Liver (tissue), 9 donors: Measurements from ENCODE around the gene PPP1CC. TPM values are rescaled to one million over a fixed set of nuclear protein-coding genes. Genes with fewer than 3 reads are reported as not detected.

Experiments
- DNase-seq: peaks from one replicate; pipeline ENCODE4 v3.0.0-alpha.2; 2017; ENCODE audit warnings: low spot score
- H3K27ac ChIP-seq, 2 donors: one replicate each; pipeline ENCODE4 v1.7.0; 2013; ENCODE audit warnings: inconsistent platforms in 2 of 2, low read length in 2 of 2, control low read depth in 1 of 2, low read depth in 1 of 2, mild to moderate bottlenecking in 1 of 2
- H3K27me3 ChIP-seq, 4 donors: one replicate each; pipeline versions ENCODE4 v1.6.1 to v1.7.0; 2013; ENCODE audit warnings: low read length in 3 of 4, inconsistent platforms in 1 of 4, mild to moderate bottlenecking in 1 of 4, moderate library complexity in 1 of 4; ENCODE audit not compliant: control insufficient read depth in 4 of 4, insufficient read depth in 4 of 4
- H3K36me3 ChIP-seq, 4 donors: one replicate each; pipeline versions ENCODE4 v1.6.1 to v1.7.0; 2013; ENCODE audit warnings: low read length in 3 of 4, mild to moderate bottlenecking in 3 of 4, low read depth in 1 of 4, moderate library complexity in 1 of 4; ENCODE audit not compliant: control insufficient read depth in 4 of 4, insufficient read depth in 3 of 4
- H3K4me1 ChIP-seq, 4 donors: one replicate each; pipeline versions ENCODE4 v1.6.1 to v1.7.0; 2013; ENCODE audit warnings: low read length in 3 of 4, mild to moderate bottlenecking in 3 of 4, moderate library complexity in 1 of 4; ENCODE audit not compliant: control insufficient read depth in 4 of 4, insufficient read depth in 4 of 4
- H3K4me3 ChIP-seq, 3 donors: one replicate each; pipeline versions ENCODE4 v1.6.1 to v1.7.0; 2013; ENCODE audit warnings: low read length in 3 of 3, control low read depth in 1 of 3, low read depth in 1 of 3, mild to moderate bottlenecking in 1 of 3
- H3K9ac ChIP-seq, 2 donors: one replicate each; pipeline ENCODE4 v1.7.0; 2013; ENCODE audit warnings: low read length in 2 of 2, mild to moderate bottlenecking in 2 of 2, moderate library complexity in 2 of 2, control low read depth in 1 of 2, low read depth in 1 of 2
- H3K9me3 ChIP-seq, 4 donors: one replicate each; pipeline versions ENCODE4 v1.6.1 to v1.7.0; 2013; ENCODE audit warnings: low read length in 3 of 4; ENCODE audit not compliant: control insufficient read depth in 4 of 4
- EGR1 ChIP-seq, 2 donors: IDR thresholded peaks; 2 replicates each; pipeline ENCODE4 v1.6.1; 2016 to 2018; ENCODE audit warnings: antibody characterized with exemption in 2 of 2, low read depth in 2 of 2
- FOXA1 ChIP-seq: IDR thresholded peaks from 2 replicates; pipeline ENCODE4 v1.6.1; 2016; ENCODE audit warnings: antibody characterized with exemption
- FOXA2 ChIP-seq: IDR thresholded peaks from 2 replicates; pipeline ENCODE4 v1.6.1; 2016; ENCODE audit warnings: antibody characterized with exemption
- GABPA ChIP-seq, 2 donors: IDR thresholded peaks in 1 of 2; conservative IDR thresholded peaks in 1 of 2; 2 replicates each; pipeline ENCODE4 v1.6.1; 2016; ENCODE audit warnings: antibody characterized with exemption in 2 of 2, mild to moderate bottlenecking in 1 of 2, moderate library complexity in 1 of 2
- HNF4A ChIP-seq, 2 donors: conservative IDR thresholded peaks; 2 replicates each; pipeline ENCODE4 v1.6.1; 2016; ENCODE audit warnings: antibody characterized with exemption in 2 of 2, mild to moderate bottlenecking in 2 of 2
- HNF4G ChIP-seq: IDR thresholded peaks from 2 replicates; pipeline ENCODE4 v1.6.1; 2016; ENCODE audit warnings: antibody characterized with exemption
- JUND ChIP-seq, 2 donors: IDR thresholded peaks; 2 replicates each; pipeline ENCODE4 v1.6.1; 2016; ENCODE audit warnings: antibody characterized with exemption in 2 of 2
- NR2F2 ChIP-seq: IDR thresholded peaks from 2 replicates; pipeline ENCODE4 v1.6.1; 2016; ENCODE audit warnings: antibody characterized with exemption
- RAD21 ChIP-seq, 2 donors: IDR thresholded peaks; 2 replicates each; pipeline ENCODE4 v1.6.1; 2016; ENCODE audit warnings: antibody characterized with exemption in 2 of 2, mild to moderate bottlenecking in 2 of 2
- RXRA ChIP-seq, 2 donors: IDR thresholded peaks; 2 replicates each; pipeline ENCODE4 v1.6.1; 2017 to 2018; ENCODE audit warnings: antibody characterized with exemption in 2 of 2, mild to moderate bottlenecking in 1 of 2
- SP1 ChIP-seq: IDR thresholded peaks from 2 replicates; pipeline ENCODE4 v1.6.1; 2018; ENCODE audit warnings: antibody characterized with exemption, mild to moderate bottlenecking
- TAF1 ChIP-seq: conservative IDR thresholded peaks from 2 replicates; pipeline ENCODE4 v1.6.1; 2016; ENCODE audit warnings: antibody characterized with exemption, mild to moderate bottlenecking
- YY1 ChIP-seq: IDR thresholded peaks from 2 replicates; pipeline ENCODE4 v1.6.1; 2016; ENCODE audit warnings: antibody characterized with exemption, mild to moderate bottlenecking
- WGBS: extraction: QIAGEN DNeasy Blood & Tissue Kit; methylation state at CpG from one replicate; pipeline ENCODE4 v1.1.7; 2013; 5-methylcytosine and 5-hydroxymethylcytosine counted together
- polyA plus RNA-seq, 2 donors: library from polyadenylated mRNA; stranded (reverse) in 1 of 2; unstranded in 1 of 2; fragments of 200-250 nt in 1 of 2; fragments of >200 nt in 1 of 2; fragmentation: Nextera tagmentation in 1 of 2; extraction: Ambion mirVana in 1 of 2; gene quantifications; one replicate each; pipeline versions ENCODE4 v1.2.1 to v1.2.3, GENCODE V29; 2013 to 2015
- total RNA-seq, 2 donors: library from RNA; depleted of rRNA; stranded (reverse); fragments of >200 nt; gene quantifications; one replicate each; pipeline ENCODE4 v1.2.3, GENCODE V29; 2014
- TF ChIP-seq, protein P1 (sequence below): fragments of 150-350 bp; IDR thresholded peaks from 2 replicates; pipeline ENCODE4 v1.5.1; 2017; ENCODE audit warnings: improper control_type of control experiment, low read depth, low read length; ENCODE audit not compliant: missing input control
- TF ChIP-seq, protein P2 (sequence below): IDR thresholded peaks from 2 replicates; pipeline ENCODE4 v1.6.1; 2016; ENCODE audit warnings: antibody characterized with exemption, mild to moderate bottlenecking
- TF ChIP-seq, protein P3 (sequence below): IDR thresholded peaks from 2 replicates; pipeline ENCODE4 v1.6.1; 2016; ENCODE audit warnings: antibody characterized with exemption
- TF ChIP-seq, protein P4 (sequence below): IDR thresholded peaks from 2 replicates; pipeline ENCODE4 v1.6.1; 2016; ENCODE audit warnings: antibody characterized with exemption
- TF ChIP-seq, protein P5 (sequence below): IDR thresholded peaks from 2 replicates; pipeline ENCODE4 v1.6.1; 2016; ENCODE audit warnings: antibody characterized with exemption
- donor health status: healthy.
- donor health status: healthy.
- donor health status: healthy.
- donor health status: healthy.
- donor health status: healthy.

The PPP1CC gene
- total and polyA plus RNA-seq, 4 donors, result 22.1 to 73.2 (median 36.0) TPM

DNA sequence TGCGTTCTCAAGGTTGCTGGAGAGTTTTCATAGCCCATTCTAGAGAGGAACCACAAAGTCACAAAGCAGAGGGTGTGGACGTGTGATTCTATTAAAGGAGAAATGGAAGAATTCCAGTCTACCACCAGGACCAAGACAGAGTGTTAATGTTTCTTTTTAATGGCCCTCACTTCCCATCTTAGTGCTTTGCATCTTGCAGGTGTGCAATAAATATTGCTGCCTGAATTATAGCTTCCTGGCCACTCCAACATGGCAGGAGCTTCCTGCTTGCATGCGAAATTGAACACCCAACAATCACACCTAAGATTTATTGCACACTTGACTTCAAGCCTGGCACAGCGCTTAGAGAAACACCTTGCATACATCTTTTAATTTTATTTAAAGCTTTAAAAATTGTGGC is 22.4 kb upstream of the PPP1CC start:
- Histone ChIP-seq H3K36me3 (no peaks in the 10 kb centered on the region), H3K9ac (no peak overlapping the region), H3K4me1 (peaks cover 0 to 5% (median 3%) of the 10 kb centered on the region in 4 donors), H3K27me3 (no peaks in the 10 kb centered on the region), H3K4me3 (no peak overlapping the region), H3K27ac (no peak overlapping the region), H3K9me3 (no peaks in the 10 kb centered on the region)
- WGBS, result 74% methylated on average over 4 of the region's 4 CpGs
- TF ChIP-seq, protein P1, sequence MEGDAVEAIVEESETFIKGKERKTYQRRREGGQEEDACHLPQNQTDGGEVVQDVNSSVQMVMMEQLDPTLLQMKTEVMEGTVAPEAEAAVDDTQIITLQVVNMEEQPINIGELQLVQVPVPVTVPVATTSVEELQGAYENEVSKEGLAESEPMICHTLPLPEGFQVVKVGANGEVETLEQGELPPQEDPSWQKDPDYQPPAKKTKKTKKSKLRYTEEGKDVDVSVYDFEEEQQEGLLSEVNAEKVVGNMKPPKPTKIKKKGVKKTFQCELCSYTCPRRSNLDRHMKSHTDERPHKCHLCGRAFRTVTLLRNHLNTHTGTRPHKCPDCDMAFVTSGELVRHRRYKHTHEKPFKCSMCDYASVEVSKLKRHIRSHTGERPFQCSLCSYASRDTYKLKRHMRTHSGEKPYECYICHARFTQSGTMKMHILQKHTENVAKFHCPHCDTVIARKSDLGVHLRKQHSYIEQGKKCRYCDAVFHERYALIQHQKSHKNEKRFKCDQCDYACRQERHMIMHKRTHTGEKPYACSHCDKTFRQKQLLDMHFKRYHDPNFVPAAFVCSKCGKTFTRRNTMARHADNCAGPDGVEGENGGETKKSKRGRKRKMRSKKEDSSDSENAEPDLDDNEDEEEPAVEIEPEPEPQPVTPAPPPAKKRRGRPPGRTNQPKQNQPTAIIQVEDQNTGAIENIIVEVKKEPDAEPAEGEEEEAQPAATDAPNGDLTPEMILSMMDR, result no peak
- TF ChIP-seq GABPA (IDR thresholded peaks at IDR 0.05 in 1 of 2, conservative IDR thresholded peaks at IDR 0.05 in 1 of 2) (no peak), YY1 (no peak), TAF1 (no peak), HNF4A (conservative IDR thresholded peaks at IDR 0.05) (no peak), FOXA2 (no peak), HNF4G (no peak), EGR1 (IDR thresholded peaks at IDR 0.05; ENCODE audit: low read depth in 2 of 2) (no peak), SP1 (no peak)
- TF ChIP-seq, protein P2, sequence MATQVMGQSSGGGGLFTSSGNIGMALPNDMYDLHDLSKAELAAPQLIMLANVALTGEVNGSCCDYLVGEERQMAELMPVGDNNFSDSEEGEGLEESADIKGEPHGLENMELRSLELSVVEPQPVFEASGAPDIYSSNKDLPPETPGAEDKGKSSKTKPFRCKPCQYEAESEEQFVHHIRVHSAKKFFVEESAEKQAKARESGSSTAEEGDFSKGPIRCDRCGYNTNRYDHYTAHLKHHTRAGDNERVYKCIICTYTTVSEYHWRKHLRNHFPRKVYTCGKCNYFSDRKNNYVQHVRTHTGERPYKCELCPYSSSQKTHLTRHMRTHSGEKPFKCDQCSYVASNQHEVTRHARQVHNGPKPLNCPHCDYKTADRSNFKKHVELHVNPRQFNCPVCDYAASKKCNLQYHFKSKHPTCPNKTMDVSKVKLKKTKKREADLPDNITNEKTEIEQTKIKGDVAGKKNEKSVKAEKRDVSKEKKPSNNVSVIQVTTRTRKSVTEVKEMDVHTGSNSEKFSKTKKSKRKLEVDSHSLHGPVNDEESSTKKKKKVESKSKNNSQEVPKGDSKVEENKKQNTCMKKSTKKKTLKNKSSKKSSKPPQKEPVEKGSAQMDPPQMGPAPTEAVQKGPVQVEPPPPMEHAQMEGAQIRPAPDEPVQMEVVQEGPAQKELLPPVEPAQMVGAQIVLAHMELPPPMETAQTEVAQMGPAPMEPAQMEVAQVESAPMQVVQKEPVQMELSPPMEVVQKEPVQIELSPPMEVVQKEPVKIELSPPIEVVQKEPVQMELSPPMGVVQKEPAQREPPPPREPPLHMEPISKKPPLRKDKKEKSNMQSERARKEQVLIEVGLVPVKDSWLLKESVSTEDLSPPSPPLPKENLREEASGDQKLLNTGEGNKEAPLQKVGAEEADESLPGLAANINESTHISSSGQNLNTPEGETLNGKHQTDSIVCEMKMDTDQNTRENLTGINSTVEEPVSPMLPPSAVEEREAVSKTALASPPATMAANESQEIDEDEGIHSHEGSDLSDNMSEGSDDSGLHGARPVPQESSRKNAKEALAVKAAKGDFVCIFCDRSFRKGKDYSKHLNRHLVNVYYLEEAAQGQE, result no peak
- TF ChIP-seq, protein P3, sequence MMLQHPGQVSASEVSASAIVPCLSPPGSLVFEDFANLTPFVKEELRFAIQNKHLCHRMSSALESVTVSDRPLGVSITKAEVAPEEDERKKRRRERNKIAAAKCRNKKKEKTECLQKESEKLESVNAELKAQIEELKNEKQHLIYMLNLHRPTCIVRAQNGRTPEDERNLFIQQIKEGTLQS, result no peak
- no peak for DNase-seq

DNA sequence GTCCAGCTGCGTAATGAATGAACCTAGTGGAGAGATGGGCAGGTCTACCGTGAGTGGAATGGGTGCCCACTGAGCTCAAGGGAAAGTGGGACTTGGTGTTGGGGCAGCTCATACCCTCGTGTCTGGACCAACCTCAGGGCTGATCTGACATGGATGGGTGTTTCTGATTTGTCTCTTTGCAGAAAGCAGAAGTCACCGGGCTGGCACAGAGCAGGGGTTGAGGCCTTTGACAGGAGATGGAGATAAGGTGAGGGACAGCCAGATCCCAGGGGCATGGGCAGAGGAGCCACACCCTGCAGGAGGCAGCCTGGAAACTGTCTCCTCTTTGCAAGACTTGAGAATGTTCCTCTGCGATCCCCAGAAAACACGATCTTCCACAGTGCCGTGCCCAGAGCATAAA is 20.9 kb upstream of the PPP1CC start:
- Histone ChIP-seq H3K4me3 (no peak overlapping the region), H3K9ac (no peak overlapping the region), H3K4me1 (peaks cover 0 to 5% (median 3%) of the 10 kb centered on the region in 4 donors), H3K36me3 (no peaks in the 10 kb centered on the region), H3K9me3 (no peaks in the 10 kb centered on the region), H3K27me3 (no peaks in the 10 kb centered on the region), H3K27ac (no peak overlapping the region)
- DNase-seq, result no peak
- 89% methylated on average over 7 of the region's 7 CpGs for WGBS
- TF ChIP-seq NR2F2 (no peak), RAD21 (IDR thresholded peaks at IDR 0.05) (no peak), HNF4A (conservative IDR thresholded peaks at IDR 0.05) (no peak), TAF1 (no peak), EGR1 (IDR thresholded peaks at IDR 0.05; ENCODE audit: low read depth in 2 of 2) (no peak), FOXA1 (no peak), JUND (IDR thresholded peaks at IDR 0.05) (no peak), RXRA (IDR thresholded peaks at IDR 0.05) (no peak), SP1 (no peak), HNF4G (no peak), FOXA2 (no peak)
- TF ChIP-seq, protein P4, sequence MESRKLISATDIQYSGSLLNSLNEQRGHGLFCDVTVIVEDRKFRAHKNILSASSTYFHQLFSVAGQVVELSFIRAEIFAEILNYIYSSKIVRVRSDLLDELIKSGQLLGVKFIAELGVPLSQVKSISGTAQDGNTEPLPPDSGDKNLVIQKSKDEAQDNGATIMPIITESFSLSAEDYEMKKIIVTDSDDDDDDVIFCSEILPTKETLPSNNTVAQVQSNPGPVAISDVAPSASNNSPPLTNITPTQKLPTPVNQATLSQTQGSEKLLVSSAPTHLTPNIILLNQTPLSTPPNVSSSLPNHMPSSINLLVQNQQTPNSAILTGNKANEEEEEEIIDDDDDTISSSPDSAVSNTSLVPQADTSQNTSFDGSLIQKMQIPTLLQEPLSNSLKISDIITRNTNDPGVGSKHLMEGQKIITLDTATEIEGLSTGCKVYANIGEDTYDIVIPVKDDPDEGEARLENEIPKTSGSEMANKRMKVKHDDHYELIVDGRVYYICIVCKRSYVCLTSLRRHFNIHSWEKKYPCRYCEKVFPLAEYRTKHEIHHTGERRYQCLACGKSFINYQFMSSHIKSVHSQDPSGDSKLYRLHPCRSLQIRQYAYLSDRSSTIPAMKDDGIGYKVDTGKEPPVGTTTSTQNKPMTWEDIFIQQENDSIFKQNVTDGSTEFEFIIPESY, result no peak
- TF ChIP-seq, protein P1, result no peak
- TF ChIP-seq, protein P3, result no peak
- TF ChIP-seq, protein P5, sequence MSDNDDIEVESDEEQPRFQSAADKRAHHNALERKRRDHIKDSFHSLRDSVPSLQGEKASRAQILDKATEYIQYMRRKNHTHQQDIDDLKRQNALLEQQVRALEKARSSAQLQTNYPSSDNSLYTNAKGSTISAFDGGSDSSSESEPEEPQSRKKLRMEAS, result no peak
- TF ChIP-seq, protein P2, result no peak
